Medulla oblongata (tissue), 1 donor: ENCODE data around the gene SH3PXD2A.
A peak's percentile ranks its signal among the peaks of the same experiment; 100 is the strongest.

Experiments used
- DNase-seq: peaks from one replicate; pipeline ENCODE4 v3.0.0-alpha.2; 2015; ENCODE audit errors: extremely low spot score

Gene SH3PXD2A

DNA sequence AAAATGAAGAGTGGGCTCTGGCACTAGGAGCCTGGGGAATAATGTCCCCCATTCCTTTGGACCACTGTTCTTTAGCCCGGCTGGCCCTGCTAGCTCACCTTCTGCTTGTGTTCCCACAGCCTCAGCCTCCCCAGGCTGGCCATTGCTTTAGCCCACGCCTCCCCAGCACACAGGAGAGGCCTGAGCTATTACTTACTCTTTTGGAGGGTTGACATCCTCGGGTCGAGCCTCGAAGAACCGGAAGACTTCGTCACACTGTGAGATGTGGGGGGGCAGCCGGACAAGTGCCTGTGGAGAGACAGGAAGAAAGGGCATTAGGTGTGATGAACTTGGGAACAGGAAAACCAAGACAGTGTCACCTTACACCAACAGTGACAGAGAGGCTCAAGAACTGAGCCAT is 131.3 kb downstream of the SH3PXD2A start:
- no peak for DNase-seq

DNA sequence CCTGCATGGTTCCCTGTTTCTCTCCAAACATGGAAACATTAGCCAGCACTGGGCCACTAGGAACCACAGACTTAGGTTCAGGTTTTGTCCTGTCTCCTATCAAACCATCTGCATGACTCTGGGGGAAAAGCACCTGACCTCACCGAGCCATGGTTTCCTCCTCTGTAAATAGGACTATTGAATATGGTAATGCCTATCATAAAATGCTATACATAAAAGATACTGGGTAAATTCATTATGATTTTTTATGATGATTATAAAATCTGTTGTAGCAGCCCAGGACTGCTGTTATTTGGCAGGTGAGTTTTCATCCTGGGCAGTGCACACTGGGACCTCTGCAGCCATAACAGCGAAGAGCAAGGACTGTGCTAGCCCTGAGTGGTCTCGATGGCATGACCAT is 131.8 kb downstream of the SH3PXD2A start:
- no peak for DNase-seq

DNA sequence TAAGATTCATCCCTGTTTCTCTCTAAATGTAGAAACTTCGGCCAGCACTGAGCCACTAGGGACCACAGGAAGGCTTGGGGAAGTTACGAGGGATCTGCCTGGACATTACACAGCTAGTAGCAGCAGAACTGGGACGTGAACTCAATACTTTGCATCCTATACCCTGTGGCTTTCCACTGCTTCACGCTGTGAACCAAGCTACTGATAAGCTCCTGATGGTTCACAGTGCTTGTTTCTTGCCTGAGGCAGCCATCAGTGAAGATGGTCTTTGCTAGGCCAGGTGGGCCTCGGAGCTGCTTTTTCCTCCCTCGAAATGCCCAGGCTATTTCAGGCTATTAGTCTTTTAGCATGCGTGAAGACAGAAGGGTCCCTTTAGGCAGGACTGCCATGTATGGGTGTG is 132.7 kb downstream of the SH3PXD2A start:
- no peak for DNase-seq

DNA sequence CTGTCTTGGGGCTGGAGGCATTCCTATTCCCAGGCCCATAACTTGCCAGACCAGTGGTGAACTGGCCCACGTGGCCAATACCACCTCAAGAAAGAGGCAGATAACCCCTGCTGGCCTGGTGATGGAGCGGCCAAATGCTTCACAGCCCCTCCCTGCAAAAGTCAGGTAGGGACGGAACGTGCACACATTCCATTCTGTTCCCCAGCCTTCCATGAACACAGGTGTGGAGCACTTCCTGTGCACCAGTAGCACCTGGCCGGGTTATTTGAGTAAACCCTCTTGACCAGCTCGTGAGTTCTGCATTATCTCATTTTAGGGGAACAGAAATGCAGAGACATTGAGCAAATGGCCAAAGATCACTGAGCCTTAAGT is 134.4 kb downstream of the SH3PXD2A start:
- no peak for DNase-seq

DNA sequence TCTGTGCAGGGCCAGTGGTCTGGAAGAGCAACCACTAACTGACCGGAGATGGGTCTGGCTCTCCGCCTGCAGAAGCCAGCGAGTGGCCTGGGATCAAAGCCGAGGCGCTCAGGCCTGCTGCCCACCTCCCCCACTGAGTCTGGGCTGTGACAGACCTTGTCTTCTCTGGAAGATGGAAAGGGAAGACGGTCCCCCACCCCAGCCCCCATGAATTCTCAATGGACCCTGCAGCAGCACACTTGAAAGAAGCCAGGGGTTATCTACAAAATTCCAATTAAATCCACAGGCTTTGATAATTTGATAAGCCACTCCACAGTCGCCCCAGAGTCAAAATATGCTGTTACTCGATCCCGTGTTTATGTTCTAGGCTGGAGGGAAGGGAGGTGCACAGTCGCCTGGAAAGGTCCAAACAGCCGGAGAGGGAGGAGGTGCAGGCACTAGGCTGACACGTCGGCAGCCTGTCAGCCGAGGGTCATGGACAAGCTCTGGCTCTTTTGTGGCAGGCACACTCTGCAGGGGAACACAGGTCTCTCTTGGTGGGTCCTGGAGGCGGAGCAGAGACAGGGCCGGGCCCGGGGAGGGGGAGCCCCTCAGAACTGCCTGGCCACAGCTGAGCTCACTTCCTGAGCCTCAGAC is 134.9 kb downstream of the SH3PXD2A start:
- no peak for DNase-seq

DNA sequence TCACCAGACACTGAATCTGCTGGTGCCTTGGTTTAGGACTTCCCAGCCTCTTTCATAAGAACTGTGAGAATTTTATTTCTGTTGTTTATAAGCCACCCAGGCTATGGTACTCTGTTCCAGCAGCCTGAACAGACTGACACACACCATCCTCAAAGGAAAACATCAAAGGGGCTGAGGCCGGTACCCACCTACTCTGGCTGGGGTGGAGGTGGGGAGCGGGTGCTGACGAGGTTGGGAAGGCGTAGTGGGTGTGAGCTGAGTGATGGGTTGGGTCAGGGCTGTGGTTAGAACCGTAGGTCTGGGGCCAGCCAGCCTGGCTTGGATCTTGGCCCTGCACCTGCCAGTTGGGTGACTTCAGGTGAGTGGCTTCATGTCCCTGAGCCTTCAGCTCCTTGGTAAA is 136.3 kb downstream of the SH3PXD2A start:
- DNase-seq, result no peak

DNA sequence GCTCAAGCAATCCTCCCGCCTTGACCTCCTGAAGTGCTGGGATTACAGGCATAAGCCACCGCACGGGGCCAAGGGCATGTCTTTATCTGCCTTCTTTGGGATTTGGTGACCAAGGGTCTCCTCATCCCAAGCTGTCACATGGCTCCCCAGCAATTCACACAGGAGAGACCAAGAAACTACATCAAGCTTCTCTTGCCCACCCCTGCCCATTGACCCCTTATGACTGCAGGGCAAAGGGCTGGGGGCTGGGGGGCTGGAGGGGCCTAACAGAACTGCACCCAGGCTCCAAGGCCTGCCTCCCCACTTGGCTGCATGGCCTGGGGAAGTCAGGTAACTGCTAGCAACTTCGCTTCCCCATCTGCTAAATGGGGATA is 137.1 kb downstream of the SH3PXD2A start:
- no peak for DNase-seq

DNA sequence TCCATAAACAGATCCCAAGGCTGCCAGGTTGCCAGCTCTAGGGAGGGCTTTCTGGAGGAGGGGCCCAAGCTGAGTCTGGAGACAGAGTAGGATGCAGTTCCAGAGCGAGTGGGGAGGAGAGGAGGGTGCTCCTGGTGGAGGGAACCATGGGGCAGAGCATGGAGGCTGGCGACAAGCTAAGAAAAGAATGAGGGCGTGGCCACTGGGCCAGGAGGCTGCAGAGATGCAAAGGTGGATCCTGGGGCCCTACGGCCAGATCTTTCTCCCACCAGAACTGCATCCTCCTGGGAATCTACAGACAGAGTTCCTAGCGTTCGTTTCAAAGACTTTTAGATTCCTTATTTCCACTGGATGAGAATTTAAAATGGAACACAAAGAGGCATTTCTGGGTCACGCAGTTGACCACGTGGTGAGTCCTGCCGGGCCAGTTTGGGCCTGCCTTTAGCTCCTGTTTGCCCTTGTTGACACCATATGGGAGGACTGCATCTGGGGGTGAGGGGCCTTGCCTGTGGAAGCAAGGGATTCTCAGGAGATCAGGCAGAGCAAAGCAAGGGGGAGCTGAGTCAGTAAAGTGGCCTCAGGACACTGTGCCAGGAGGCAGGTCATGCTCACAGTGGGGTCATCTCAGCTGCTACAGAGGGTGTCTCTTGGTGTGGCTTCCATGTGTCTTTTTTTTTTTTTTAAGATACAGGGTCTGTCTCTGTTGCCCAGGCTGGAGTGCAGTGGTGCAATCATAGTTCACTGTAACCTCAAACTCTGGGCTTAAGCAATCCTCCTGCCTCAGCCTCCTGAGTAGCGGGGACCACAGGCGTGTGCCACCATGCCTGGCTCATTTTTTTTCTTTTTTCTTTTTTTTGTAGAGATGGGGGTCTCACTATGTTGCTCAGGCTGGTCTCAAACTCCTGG is 137.8 kb downstream of the SH3PXD2A start:
- DNase-seq, result no peak

DNA sequence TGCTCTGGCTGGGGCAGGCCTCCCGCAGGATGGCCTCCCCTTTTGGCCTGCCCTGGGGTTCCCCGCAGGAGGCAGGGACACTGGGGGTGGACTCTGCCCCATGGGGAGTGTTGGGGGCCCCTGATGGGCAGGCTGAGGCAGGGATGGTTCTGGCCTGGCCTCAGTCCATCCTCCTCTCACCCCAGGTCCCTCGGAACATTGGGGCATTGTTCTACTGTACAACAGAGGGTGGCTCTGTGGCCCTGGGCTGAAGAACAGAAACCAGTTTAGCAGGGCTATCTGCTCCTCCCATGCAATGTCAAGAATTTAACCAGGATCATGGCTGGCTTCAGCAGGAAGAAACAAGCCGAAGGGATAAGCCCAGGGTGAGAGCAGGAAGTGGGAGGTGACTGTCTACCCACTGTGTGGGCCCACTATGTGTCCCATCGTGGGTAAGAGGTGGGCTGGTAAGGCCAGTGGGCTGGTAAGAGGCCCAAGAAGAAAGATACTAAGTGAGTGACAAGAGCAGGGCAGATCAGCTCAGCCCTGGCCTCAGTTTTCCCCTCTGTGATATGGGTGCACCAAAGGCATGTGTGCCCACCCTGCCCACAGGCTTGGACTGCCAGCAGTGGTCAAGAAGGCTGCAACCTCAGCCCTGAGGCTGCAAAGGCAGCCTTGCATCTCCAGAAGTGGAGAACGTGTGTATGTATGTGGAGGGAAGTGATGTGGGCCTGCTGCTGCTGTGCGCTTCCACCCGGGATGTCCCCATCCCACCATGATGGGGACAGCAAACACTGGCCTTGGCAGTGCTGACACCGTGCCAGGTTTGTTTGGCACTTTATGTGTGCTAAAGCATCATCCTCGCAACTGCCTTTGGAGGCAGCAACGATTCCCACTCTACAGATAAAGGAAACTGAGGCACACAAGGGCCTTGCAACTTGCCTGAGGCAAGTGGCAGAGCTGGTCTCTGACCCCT is 138.9 kb downstream of the SH3PXD2A start:
- DNase-seq, result peak; percentile 90

DNA sequence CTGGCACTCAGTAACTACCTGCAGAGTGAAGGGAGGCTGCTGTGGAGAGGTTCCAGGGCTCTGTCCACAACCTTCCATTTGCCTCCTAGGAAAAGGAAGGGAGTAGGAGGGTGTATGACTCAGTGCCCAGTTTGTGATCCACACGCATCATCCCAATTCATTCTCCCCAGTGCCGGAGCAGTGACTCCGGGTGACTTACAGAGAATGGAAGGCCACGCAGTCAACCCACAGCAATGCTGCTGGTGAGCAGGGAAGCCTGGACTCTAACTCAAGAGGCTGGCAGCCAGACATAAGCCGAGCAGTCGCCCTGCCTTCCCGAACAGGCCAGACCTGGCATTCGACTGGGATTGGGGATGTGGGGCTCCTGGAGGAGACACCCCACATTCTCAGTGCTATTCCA is 139.9 kb downstream of the SH3PXD2A start:
- DNase-seq, result no peak

DNA sequence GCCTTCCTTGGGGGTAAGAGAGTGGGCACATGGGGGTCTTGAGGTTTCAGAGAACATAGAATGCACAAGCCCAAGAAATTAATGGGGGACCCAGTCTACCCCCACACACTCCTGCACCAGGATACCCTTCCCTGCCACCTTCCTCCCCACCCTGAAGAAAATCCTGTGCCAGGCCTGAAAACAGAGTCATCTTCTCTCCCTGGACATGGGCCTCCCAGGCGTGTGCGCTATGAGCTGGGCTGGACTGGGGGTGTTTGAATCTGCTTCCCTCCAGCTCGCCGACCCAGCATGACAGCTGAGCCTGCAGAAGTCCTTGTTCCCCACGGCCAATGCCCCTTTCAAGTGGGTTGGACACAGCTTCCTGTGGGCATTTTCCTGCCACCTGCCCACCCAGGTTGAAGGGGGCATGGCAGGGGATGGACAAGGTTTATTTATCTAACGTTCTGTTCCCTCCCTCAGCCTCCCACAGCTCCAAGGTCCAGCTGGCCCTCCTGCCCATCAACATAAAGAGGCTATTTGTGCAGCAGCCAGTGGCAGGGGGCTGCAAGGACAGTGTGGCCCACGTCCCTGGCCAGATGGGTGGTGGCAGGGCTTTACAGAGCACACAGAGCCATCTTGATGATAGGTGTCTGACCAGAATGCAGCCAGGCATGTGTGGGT is 141.0 kb downstream of the SH3PXD2A start:
- no peak for DNase-seq

DNA sequence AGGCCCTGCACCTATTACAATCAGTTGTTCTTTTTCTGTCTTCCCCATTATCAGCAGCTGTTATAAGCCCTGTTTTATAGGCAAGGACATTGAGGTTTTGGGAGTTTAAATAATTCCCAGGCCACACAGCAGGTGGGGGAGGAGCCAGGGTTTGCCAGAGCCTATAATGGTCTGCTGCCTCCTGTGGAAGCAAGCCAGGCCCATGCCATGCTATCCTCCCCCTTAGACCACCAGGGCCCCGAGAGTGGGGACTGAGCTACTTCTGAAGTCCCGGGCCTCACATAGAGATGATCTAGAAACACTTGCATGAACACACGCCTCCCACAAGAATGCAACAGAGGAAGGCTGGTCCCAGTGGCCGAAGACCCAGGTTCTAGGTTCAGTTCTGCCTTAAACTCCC is 141.7 kb downstream of the SH3PXD2A start:
- DNase-seq, result no peak

DNA sequence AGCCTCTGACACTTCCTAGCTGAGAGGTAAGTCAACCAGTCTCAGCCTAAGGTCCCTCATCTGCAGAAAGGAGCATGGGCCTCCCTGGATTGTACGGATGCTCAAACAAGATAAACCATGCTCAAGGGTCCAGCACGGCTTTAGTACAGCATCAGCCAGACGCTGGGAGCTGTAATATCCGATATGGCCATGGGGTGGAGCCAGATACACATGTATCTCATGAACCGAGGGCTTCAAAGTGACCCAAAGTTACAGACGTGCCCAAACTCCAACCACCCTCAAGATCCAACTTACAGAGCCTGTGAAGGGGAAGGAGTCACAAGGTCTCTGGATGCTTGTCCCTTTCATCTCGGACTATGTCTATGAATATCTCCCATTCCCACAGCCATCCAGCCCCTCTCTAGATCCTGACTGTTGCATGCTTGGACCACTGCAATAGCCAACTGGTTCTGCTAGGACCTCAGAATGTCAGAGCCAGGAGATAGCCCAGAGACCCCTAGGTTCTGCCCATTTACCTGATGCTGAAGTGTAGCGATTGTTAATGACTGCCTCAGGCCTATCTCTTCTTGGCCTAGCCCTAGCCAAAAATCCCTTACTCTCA is 142.4 kb downstream of the SH3PXD2A start:
- peak; percentile 93 for DNase-seq

DNA sequence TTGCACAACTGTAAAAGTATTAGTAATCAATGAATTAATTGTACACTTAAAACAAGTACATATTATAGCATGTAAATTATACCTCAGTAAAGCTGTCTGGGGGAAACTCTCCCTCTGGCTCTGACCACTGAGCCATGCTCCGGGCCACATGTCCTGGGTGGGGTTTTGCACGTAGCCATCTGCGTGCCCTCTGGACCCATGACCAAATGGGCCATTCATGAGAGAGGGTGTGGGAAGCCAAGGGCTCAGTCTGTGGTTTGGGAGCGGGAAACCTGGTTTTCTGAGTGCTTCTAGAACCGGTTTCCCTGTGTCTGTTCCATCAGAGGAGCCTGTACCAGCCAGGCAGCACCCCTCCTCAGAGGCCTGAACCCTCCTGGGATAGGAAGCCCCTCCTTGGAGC is 143.2 kb downstream of the SH3PXD2A start:
- no peak for DNase-seq

DNA sequence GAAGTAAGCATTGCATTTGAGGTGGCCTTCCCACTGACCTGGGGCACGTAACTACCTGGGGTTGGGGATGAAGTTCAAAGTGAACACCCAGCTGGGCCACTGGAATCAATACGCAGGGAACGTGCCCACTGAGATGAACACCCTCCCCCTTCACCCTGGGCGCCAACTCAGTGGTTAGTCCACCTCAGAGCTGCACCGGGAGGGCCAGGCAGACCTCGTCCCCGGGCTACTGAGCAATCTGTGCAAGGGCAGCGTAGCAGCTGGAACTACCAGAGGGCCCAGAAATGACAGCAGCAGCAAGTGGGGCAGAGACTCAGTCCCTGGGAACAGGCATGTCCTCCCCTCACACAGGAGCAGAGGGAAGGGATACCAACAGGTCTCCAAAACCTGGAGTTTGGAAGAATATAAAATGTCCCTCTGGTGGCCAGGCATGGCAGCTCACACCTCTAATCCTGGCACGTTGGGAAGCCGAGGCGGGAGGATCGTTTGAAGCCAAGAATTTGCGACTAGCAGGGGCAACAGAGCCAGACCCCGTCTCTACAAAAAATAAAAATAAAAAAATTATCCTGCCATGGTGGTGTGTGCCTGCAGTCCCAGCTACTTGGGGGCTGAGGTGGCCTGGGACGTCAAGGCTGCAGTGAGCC is 143.9 kb downstream of the SH3PXD2A start:
- DNase-seq, result no peak

DNA sequence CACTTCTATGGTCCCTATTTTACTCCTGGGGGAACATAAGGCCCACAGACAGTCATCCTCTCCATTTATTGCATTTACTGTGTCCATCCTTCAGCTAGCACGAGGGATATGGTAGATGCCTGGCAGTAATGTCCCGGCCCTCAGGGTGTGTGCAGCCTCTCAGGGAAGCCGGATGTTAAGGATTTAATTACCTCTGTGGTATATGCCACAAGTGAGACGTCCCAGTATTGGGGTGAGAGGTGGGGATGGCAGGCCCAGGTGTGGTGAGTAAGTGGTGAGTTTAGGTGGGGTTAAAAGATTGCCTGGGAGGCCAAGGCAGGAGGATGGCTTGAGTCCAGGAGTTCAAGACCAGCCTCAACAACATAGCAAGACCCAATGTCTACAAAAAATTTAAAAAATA is 144.9 kb downstream of the SH3PXD2A start:
- DNase-seq, result no peak

DNA sequence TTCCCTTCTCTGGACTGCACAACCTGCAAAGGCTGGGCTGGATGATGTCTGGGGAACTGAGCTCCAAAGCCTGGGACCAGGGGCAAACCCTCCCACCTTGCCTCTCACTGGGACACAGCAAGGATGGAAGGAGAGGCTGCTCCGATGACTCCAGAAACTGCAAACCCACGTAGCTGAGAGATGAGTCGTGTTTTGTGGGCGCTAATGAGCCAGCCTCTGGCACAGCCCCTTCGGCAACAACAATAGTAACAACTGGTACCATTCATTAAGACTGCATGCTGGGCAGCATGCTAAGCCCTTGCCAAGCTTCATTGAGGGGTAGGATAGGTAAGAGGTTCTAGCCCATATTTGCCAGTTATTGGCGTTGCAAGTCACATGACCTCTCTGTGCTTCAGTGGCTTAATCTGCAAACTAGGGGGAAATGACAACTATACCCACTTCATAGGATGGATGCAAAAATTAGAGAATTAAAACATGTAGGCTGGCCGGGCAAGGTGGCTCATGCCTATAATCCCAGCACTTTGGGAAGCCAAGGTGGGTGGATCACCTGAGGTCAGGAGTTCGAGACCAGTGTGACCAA is 145.9 kb downstream of the SH3PXD2A start:
- DNase-seq, result peak; percentile 82

DNA sequence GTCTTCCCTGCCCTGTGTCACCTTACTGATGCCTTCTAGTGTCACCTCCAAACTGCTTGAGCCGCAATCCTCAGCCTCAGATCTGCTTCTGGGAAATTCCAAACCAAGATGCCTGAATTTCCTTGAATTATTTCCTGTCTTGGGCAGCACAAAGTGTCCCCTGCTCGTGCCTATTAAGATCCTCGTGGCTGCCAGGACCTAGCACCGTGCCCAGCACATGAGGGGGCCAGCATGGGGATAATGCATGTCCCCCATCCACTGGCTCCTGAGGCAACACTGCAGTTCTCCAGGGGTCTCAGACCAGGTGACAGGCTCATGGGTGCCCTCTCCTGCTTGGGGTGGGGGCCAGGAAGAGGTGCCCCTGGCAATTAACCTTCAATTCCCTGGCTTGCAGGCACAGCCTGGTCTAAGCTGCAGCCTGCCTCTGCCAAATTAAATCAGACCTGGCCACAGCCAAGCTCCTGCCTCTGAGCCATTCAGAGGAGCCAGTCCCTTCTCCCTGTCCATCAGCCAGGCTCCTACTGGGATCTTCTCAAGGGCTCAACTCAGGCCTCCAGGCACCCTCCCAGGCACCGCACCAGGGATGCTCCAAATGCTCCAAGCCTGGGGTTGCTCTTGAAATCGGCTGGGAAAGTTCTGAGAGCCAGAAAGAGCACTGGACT is 146.6 kb downstream of the SH3PXD2A start:
- DNase-seq, result no peak

DNA sequence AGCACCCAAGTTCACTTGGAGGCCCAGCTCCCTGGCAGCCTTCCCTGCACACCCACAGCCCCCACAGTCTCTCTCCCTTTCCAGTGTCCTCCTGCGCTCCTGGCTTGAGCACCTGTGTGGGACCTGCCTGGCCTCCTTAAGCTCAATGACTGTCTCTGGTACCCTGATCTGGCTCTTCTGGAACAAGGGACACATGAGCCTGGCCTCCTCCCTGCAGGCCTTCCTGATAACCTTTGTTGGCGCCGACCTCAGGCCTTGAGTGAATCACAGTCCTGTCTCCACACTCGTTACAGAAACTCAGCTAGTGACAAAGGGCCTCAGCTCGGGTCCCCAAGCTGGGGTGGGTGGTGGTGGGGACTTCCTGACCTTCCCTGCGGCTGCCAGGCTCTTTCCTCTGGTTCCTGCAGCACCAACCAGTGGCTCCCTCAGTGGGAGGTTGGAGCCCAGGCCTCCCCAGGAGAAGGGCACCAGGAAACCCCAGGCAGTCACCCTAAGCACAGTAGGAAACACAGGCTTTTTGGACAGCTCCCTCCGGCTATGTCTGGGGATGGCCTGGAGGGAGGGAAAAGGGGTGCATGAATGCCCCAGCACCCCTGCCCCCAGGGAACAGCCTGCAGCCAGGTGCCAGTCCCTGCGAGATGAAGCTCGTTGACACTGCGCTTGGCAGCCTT is 147.3 kb downstream of the SH3PXD2A start:
- no peak for DNase-seq
